Mucosa of stomach (tissue), 1 donor: ENCODE results near the gene ABHD3.
A peak's percentile ranks its signal among the peaks of the same experiment; 100 is the strongest.

Experiments
- H3K27me3 ChIP-seq: one replicate; pipeline ENCODE4 v1.7.0; 2013; ENCODE audit warnings: mild to moderate bottlenecking, low read length; ENCODE audit not compliant: control insufficient read depth, insufficient read depth
- H3K36me3 ChIP-seq: one replicate; pipeline ENCODE4 v1.7.0; 2013; ENCODE audit warnings: low read length; ENCODE audit not compliant: control insufficient read depth, insufficient read depth
- H3K4me1 ChIP-seq: one replicate; pipeline ENCODE4 v1.7.0; 2013; ENCODE audit warnings: mild to moderate bottlenecking, low read length; ENCODE audit not compliant: control insufficient read depth, insufficient read depth
- H3K4me3 ChIP-seq: one replicate; pipeline ENCODE4 v1.7.0; 2013; ENCODE audit warnings: low read length
- H3K9ac ChIP-seq: one replicate; pipeline ENCODE4 v1.7.0; 2013; ENCODE audit warnings: mild to moderate bottlenecking, low read length, moderate library complexity
- H3K9me3 ChIP-seq: one replicate; pipeline ENCODE4 v1.7.0; 2013; ENCODE audit warnings: mild to moderate bottlenecking, low read length, moderate library complexity; ENCODE audit not compliant: control insufficient read depth
- donor health status: Pancreatic carcinoma.

The ABHD3 gene

GRCh38 chr18:21704603-21705364, at the start of gene ABHD3:
Gene ABHD3 (minus strand): TSS chr18:21704774. CDS start chr18:21704665, 109 bp downstream.
- Histone ChIP-seq H3K27me3 (no peaks in the 10 kb centered on the region), H3K4me3 (peak within 1 kb of the TSS; percentile 81), H3K9me3 (no peaks in the 10 kb centered on the region), H3K36me3 (no peaks in the 10 kb centered on the region), H3K4me1 (no peaks in the 10 kb centered on the region), H3K9ac (peak within 1 kb of the TSS; percentile 81)

- Histone ChIP-seq H3K36me3 (no peaks in the 10 kb centered on the region), H3K4me1 (peaks cover 6% of the 10 kb centered on the region), H3K4me3 (no peak overlapping the region), H3K9ac (no peak overlapping the region), H3K27me3 (no peaks in the 10 kb centered on the region), H3K9me3 (no peaks in the 10 kb centered on the region)
Observed at GRCh38 chr18:21747764-21748693, 43.5 kb upstream of the ABHD3 start.

- Histone ChIP-seq H3K27me3 (no peaks in the 10 kb centered on the region), H3K4me1 (peaks cover 6% of the 10 kb centered on the region), H3K4me3 (no peak overlapping the region), H3K9ac (no peak overlapping the region), H3K9me3 (no peaks in the 10 kb centered on the region), H3K36me3 (no peaks in the 10 kb centered on the region)
Observed at GRCh38 chr18:21747268-21747667, 42.7 kb upstream of the ABHD3 start.

- Histone ChIP-seq H3K27me3 (no peaks in the 10 kb centered on the region), H3K4me1 (peaks cover 6% of the 10 kb centered on the region), H3K9ac (no peak overlapping the region), H3K36me3 (no peaks in the 10 kb centered on the region), H3K4me3 (no peak overlapping the region), H3K9me3 (no peaks in the 10 kb centered on the region)
Observed at GRCh38 chr18:21745231-21745630, 40.7 kb upstream of the ABHD3 start.

GRCh38 chr18:21743166-21743832, 38.7 kb upstream of the ABHD3 start:
- Histone ChIP-seq H3K4me1 (peaks cover 6% of the 10 kb centered on the region), H3K27me3 (no peaks in the 10 kb centered on the region), H3K9me3 (no peaks in the 10 kb centered on the region), H3K4me3 (no peak overlapping the region), H3K36me3 (no peaks in the 10 kb centered on the region), H3K9ac (no peak overlapping the region)

- Histone ChIP-seq H3K9ac (peak overlapping the region; percentile 98), H3K4me1 (no peaks in the 10 kb centered on the region)
Observed at GRCh38 chr18:21742315-21742687, 37.7 kb upstream of the ABHD3 start.

GRCh38 chr18:21741562-21742314, 37.2 kb upstream of the ABHD3 start:
- no peaks in the 10 kb centered on the region for H3K27me3 ChIP-seq
- peak overlapping the region; percentile 98 for H3K9ac ChIP-seq
- no peaks in the 10 kb centered on the region for H3K36me3 ChIP-seq
- H3K4me3 ChIP-seq: peak overlapping the region; percentile 60
- H3K9me3 ChIP-seq: no peaks in the 10 kb centered on the region
- H3K4me1 ChIP-seq: no peaks in the 10 kb centered on the region

More at GRCh38 chr18:21742315-21742687, 37.7 kb upstream of the ABHD3 start:
- no peaks in the 10 kb centered on the region for H3K9me3 ChIP-seq
- no peaks in the 10 kb centered on the region for H3K27me3 ChIP-seq
- H3K4me3 ChIP-seq: peak overlapping the region; percentile 60
- H3K36me3 ChIP-seq: no peaks in the 10 kb centered on the region

GRCh38 chr18:21741312-21741561, 36.7 kb upstream of the ABHD3 start:
- H3K36me3 ChIP-seq: no peaks in the 10 kb centered on the region

GRCh38 chr18:21740538-21741311, 36.2 kb upstream of the ABHD3 start, which contains the start of gene MIB1:
Gene MIB1 (plus strand): TSS chr18:21740792. CDS start chr18:21741584, 792 bp downstream.
- Histone ChIP-seq H3K27me3 (no peaks in the 10 kb centered on the region), H3K9ac (peak within 1 kb of the TSS; percentile 98), H3K9me3 (no peaks in the 10 kb centered on the region), H3K36me3 (no peaks in the 10 kb centered on the region), H3K4me3 (peak within 1 kb of the TSS; percentile 89), H3K4me1 (peaks cover 5% of the 10 kb centered on the region)

More at GRCh38 chr18:21741312-21741561, 36.7 kb upstream of the ABHD3 start:
- Histone ChIP-seq H3K4me3 (peak overlapping the region; percentile 60), H3K27me3 (no peaks in the 10 kb centered on the region), H3K4me1 (no peaks in the 10 kb centered on the region), H3K9me3 (no peaks in the 10 kb centered on the region), H3K9ac (peak overlapping the region; percentile 98)

- Histone ChIP-seq H3K9ac (peak overlapping the region; percentile 98), H3K4me3 (no peak overlapping the region), H3K9me3 (no peaks in the 10 kb centered on the region), H3K4me1 (peaks cover 12% of the 10 kb centered on the region), H3K36me3 (no peaks in the 10 kb centered on the region), H3K27me3 (no peaks in the 10 kb centered on the region)
Observed at GRCh38 chr18:21739604-21740537, 35.3 kb upstream of the ABHD3 start.
